Glomerular endothelial cell (primary cell): ENCODE measurements around the gene PTGIS. TPM values are rescaled to one million over a fixed set of nuclear protein-coding genes. Genes with fewer than 3 reads are reported as not detected.

Source experiments
- DNase-seq: peaks from one replicate; pipeline ENCODE4 v3.0.0-alpha.2; 2011; ENCODE audit warnings: low read depth, low spot score; ENCODE audit errors: extremely low read depth
- total RNA-seq: library from RNA; depleted of rRNA; stranded (reverse); fragments of >200 nt; gene quantifications from 2 replicates; pipeline ENCODE4 v1.2.3, GENCODE V29; 2015

PTGIS gene
- total RNA-seq, 1 donor from 2014 or later = 2.5 TPM

DNA sequence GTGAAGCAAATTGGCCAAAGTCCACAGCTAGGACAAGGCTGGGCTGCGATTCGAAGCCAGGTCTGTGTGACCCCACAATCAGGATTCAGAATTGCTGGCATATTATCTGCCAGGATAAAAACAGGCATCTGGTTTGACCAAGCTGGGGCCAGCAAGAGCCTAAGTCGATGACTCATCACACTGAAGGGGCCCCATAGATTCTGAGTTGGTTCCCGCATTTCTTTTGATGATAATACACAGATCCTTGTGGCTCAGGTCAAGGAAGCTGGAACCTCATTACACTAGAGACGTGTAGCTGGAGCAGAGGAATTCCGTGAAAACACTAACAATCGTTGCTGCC, 92.0 kb downstream of the PTGIS start:
- DNase-seq = no peak

DNA sequence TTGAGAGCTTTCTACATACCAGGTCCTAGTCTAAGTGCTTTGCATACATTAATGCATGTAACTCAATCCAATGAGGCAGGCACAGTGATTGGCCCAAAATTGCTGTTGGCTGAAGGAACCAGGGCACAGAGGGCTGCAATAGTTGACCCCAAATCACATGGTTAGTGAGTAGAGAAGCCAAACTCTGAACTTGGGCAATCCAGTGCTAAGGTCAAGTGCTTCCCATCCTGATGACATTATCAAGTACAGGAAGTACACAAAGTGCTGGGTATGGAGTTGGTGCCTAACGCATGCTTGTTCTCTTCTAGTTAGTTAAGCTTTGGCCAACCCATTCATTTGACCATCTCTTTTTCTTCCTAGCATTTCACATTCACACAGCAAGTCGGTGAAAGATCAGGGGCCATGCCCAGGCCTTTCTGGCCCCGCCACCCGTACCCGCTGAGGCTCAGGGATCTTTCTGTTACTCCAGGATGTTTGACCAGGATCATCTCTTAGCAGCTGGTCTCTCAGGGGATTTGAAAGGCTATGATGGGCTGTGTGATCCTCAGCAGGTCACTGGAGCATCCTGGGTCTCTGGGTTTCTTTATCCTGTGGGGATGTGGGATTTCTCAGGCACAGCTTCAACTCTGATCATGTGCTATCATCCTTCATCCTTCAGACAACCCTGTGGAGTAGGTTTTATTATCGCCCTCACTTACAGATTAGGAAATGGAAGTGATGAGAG, 92.5 kb downstream of the PTGIS start:
- no peak for DNase-seq

DNA sequence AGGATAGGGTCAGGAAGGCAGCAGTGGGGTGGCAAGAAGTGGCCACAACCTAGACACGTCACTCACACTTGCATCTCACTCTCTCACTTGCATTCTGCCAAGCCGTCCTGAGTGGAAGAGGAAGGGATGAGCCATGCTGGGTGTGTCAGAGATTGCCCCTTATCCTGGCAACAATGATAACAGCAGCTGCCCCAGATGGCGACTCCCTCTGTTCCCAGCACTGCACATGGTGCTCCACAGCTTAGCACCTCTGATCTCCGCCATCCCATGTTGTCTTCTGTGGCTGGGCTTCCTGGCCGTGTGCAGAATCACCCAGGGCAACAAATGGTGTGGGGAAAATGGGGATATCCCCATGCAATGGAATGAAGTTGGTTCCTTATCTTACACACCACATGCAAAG, 96.5 kb downstream of the PTGIS start:
- DNase-seq = no peak

DNA sequence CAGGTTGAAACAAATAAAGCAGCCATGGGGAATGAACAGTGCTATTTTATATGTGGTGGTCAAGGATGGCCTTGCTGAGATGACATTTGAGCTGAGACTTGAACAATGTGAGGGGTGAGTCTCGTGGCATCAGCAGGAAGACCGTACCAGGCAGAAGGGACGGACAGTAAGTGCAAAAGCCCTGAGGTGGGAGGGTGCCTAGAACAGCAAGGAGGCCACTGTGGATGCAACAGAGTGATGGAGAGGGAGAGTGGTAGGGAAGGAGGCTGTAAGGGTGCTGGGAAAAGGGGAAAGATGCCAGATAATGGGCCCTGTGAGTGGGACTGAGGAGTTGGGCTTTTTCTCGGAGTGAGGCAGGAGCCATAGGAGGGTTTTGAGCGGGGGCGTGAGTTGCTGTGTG, 97.0 kb downstream of the PTGIS start:
- DNase-seq = no peak

DNA sequence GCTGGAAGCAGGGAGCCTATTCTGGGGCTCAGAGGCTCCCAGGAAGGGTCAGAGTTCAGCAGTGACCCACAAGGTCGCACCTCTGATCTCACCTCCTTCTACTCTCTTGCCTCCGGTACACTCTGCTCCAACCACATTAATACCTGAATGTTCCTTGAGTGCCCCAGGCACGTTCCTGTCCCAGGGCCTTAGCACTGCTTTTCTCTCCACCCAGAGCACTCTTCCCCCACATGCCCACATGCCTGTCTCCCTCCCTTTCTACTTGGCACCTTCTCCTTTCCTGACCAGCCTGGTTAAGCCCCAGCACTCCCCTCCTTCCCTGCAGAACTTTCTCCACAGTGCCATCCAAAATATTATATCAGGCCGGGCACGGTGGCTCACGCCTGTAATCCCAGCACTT, 98.9 kb downstream of the PTGIS start:
- DNase-seq = no peak

DNA sequence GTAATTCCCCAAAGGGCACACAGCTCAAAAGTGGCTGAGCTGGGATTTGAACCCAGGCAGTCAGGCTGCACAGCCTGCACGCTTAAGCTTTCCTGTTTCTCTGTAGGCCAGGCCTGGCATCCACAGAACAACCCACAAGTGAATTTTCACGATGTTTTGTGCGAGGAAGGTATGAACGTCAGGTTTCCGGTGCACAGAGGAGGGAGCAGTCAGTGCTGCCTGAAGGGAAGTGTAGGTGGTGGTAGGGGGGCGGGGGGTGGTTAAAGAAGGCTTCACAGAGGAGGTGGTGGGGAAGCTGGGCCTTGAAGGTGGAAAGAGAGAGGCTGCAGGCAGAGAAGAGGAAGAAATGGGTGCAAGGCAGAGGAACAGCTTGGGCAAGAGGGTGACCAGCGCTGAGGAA, 99.5 kb downstream of the PTGIS start:
- DNase-seq = no peak

DNA sequence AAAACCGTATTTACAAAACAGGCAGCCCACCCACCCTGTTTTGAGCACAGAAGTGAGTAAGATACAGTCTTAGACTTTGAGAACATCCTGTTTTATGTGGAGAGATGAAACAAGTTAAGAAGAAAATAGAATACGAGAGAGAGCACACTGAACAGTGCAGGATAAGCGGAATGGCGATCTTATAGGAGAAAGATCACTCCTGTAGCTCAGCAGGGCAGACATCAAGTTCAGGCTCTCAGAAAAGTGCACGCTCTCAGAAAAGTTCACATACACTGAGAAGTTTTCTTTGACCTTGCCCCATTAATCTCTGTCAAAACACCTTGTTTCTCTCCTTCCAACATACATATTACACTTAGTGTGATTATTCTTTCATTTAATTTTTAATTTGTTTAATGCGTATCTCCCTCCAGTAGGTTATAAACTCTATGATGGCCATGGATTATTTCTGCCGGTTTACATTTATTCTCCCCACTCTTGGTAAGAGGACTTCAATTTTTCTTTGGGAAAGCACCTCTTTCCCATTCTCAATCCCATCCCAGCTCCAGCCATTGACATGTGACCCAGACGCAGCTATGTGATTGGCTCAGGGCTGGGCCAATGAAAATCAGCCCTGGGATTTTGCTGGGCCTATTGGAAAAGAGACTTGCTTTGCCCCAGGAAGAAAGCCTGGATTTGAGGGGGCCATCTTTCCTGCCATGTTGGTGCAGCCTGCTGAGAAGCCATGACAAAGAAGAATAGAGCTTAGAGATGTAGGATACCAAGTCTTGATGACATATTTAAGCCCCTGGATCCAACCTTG, 101.6 kb downstream of the PTGIS start:
- DNase-seq = no peak

DNA sequence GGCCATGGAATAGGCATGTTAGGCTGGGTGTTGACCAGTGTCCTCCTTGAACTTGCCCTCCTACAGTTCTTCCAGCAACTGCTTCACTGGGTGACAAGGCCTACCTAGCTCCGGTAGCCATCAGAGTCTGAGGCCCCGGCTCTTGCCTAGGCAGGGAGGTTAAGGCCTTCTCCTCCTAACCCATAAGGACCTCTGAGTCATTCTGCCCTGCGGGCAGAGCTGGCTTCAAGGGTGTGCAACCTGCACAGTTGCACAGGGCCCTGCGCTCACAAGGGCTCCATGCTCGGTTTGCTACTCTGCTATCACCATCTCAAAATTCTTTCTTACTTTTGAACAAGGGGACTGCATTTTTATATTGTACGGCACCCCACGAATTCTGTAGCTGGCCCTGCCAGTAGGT, 103.4 kb downstream of the PTGIS start:
- no peak for DNase-seq

DNA sequence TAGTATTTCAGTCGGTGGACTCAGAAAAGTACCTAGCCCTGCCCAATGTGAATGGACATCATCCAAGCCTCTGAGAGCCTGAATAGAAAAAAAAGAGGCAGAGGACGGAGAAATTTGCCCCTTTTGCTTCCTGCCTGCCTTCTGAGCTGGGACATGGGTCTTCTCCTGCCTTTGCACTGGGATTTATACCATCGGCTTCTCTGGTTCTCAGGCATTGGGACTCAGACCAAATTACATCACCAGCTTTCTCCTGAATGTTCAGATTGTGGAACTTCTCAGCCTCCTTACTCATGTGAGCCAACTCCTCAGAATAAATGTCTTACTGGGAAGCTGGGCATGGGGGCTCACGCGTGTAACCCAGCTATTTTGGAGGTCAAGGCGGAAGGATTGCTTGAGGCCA, 105.3 kb downstream of the PTGIS start:
- DNase-seq = no peak

DNA sequence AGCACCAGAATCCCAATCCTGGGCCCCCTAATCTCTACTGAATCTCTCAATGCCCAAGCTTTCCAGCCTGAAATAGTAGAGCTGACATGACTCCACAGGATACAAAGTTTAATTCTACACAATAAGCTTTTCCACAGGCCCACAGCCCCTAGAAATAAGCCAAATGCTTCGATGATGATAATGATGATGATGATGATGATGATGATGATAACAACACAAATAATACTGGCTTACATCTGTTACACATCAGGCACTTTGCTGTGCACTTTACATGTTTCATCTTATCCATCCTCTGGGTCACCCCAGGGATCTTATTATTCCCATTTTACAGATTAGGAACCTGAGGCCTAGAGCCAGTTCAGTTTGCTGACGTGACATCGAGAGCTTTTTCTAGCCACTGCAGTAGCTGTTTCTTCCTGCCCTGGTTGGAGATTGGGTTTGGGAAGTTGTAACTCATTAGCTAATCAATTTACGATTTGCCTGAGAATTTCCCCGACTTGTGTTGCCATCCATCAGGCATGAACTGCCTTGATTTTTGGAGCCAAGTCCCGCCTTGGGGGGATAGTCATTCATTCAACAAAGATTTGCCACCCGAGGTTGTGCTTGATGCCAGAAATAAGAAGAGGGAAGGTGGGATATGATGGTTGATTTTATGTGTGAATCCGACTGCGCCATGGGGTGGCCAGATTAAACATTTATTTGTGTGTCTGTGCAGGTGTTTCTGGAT, 105.9 kb downstream of the PTGIS start:
- DNase-seq = no peak

DNA sequence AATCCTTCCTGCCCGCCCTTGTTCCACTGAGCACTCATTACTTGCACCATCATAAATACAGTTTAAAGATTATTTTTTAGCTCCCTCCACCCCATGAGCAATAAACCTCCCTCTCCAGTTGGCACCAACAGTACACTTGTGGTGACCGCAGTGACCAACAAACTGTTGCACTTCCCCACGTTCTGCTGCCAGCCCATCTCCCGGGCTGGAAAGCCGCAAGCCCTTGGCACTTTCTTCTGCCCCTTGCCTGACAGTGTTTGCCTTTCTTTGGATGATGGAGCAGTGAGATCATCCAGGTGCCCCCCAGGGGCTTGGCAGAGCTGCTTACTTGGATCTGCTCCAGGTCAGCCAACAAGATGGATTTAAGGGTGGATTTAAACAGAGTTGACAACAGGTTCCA, 107.0 kb downstream of the PTGIS start:
- no peak for DNase-seq

DNA sequence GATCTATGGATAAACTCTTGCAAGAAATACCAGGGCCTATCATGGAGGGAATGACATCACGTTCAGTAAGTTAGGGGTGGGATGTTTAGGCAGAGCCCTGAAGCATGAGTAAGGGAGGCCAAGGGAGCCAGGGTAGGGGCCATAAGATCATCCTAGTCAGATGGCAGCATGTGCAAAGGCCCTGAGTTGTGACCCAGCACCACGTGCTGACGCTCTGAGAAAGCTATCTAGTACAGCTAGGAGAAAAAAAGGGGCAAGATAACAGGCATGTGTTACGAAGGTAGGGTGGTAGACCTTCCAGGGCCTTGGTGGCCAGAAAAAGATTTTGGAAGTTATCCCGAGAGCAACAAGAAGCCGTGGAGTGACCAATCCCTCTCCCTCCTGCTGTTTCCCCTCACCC, 107.8 kb downstream of the PTGIS start:
- DNase-seq = no peak

DNA sequence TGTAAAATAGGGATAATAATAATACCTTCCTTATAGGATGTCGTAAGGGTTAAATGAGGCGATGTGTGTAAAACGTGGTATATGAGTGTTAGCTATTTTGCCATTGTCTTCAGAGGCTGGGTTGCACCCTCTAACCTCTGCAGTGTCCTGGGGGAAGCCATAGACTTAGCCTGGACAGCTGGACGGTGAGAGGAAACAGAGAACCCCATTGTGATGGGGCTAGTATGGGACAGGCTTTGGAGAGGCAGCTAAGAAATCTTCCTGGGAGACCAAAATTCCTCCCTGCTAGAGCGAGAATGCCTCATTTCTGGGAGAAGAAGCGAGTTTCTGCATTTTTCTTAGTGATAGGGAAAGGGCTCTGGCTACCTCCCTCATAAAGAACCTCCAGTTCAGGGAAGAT, 108.3 kb downstream of the PTGIS start:
- no peak for DNase-seq

DNA sequence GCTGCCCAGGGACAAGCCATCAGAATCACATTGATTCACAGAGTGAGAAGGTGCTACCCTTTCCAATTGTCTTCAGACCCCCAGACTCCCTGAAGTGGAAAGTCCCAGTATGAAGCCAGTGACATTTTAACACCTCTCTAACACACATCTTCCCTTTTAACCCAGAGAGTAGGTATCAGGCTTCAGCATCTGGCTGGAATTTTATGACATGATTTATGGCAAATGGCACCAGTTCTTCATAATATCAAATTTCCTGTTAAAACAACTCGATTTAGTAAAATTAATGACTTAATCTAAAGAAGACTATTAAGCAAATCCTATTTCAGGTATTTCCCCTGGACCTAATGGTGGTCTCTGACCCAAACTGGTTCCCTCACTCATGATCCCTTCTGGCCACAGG, 110.5 kb downstream of the PTGIS start:
- DNase-seq = no peak

DNA sequence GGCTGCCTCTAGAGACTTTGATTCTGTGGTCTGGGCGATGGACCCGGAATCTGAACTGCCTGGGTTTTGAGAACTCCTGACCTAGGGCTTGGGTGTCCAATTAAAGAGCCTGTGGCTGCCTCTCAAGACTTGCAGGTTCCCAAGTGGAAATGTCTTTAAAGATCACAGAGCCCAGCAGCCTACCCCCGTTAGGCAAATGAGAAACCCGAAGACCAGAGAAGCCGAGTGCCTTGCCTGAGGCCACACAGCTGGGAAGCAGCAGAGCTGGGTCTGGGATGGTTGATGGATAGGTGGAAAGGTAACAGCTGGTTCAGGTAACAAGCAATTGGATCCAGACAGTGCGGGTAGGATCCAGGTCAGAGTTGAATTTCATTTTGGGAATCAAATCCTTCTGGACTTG, 111.3 kb downstream of the PTGIS start:
- no peak for DNase-seq

DNA sequence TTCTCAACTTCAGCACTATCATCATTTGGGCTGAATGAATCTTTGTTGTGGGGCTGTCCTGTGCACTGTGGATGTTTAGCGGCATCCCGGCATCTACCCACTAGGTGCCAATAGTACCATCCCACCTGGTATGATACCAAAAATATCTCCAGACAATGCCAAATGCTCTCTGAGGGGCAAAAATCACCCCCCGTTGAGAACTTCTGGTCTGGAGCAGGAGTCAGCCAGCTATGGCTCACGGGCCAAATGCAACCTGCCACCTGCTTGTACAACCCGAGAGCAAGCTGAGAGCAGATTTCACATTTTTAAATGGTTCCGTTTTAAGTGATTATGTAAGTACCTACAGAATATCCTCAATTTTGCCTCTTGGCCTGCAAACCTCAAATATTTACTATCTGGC, 112.2 kb downstream of the PTGIS start:
- no peak for DNase-seq

Other genes starting within 250 kb of the PTGIS start
- gene KCNB1, start 85.5 kb downstream of the PTGIS start, total RNA-seq = not detected in 2 replicates
- 63.4 and 82.0 TPM in 2 replicates for gene B4GALT5, start 145.7 kb upstream of the PTGIS start, total RNA-seq
- gene SLC9A8, start 244.7 kb upstream of the PTGIS start, total RNA-seq = 7.0 and 10.3 TPM in 2 replicates